ENCODE measurements around the gene EIF2A. TPM values are rescaled to one million over a fixed set of nuclear protein-coding genes. Genes with fewer than 3 reads are reported as not detected.
"Not testable (repeated sequence)": the region's sequence is repeated elsewhere in the genome, so short reads cannot be mapped to it uniquely, and the experiment has no call there.

EIF2A gene
- total RNA-seq, 4 donors from 2014 or later = 179 to 198 (median 189) TPM

DNA sequence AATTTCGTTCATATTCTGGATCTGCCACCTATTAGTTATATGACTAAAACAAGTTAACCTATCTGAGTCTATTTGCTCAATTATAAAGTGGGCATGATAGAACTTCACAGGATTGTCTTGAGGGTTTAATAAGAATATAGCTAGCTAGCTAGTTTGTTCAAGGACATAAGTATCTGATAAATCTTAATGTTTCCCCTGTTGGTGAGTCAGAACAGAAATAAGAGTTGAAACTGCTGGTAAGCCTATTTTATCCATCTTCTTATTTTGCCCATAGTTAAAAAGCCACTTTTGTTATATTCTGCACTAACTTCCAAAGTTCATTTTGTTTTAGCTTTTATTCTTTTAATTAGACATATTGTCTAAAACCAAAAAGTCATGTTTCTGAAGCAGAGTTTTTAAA lies 65.9 kb downstream of the EIF2A start:
- Histone ChIP-seq H3K4me3 (replicated peaks in 1 of 3) (no peak overlapping the region), H3K36me3 (peaks cover 0 to 7% of the 10 kb centered on the region in 2 donors), H3K27me3 (no peaks in the 10 kb centered on the region), H3K27ac (no peak overlapping the region), H3K4me1 (peaks cover 6 to 10% of the 10 kb centered on the region in 2 donors), H3K9me3 (no peaks in the 10 kb centered on the region)
- TF ChIP-seq POLR2A (IDR thresholded peaks at IDR 0.05) (no peak), CTCF (IDR thresholded peaks at IDR 0.05) (no peak)
- DNase-seq = no peak
- intact Hi-C loops (cut with DNase I) = no loop called here
- WGBS, 2 donors = 80 to 91% methylated on average over 1 of the region's 1 CpG

DNA sequence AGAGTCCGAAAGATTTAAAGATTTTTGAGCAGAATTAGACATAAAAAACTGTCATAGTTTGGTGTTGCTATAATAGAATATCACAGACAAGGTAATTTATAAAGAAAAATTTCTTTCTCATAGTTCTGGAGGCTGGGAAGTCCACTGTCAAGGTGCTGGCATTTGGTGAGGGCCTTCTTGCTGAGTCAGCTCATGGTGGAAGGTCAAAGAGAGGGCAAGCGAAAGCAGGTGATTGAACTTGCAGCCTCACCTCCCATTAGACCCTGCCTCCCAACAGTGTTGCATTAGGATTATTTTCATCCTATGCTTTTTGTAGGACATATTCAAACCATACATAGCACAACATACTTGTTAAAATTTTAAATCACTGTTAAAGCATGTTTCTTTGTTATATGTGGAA lies 66.4 kb downstream of the EIF2A start:
- H3K4me3 ChIP-seq (replicated peaks in 1 of 3) = no peak overlapping the region
- TF ChIP-seq CTCF (IDR thresholded peaks at IDR 0.05) (no peak), POLR2A (IDR thresholded peaks at IDR 0.05) (no peak)
- intact Hi-C loops (cut with DNase I) = no loop called here
- 97 to 99% methylated on average over 2 of the region's 2 CpGs for WGBS, 2 donors
- H3K27ac ChIP-seq = no peak overlapping the region
- no peak for DNase-seq
- H3K36me3 ChIP-seq = peaks cover 0 to 7% of the 10 kb centered on the region in 2 donors
- no peaks in the 10 kb centered on the region for H3K9me3 ChIP-seq
- no peaks in the 10 kb centered on the region for H3K27me3 ChIP-seq
- H3K4me1 ChIP-seq = peaks cover 5 to 6% of the 10 kb centered on the region in 2 donors

GRCh38 chr3:150613709-150614480 lies 67.3 kb downstream of the EIF2A start:
- peaks cover 0 to 7% of the 10 kb centered on the region in 2 donors for H3K36me3 ChIP-seq
- WGBS, 2 donors = 97 to 99% methylated on average over 2 of the region's 2 CpGs
- no peak for DNase-seq
- H3K4me3 ChIP-seq (replicated peaks in 1 of 3) = no peak overlapping the region
- peaks cover 0 to 6% of the 10 kb centered on the region in 2 donors for H3K4me1 ChIP-seq
- intact Hi-C loops (cut with DNase I) = no loop called here
- no peak for TF ChIP-seq CTCF (IDR thresholded peaks at IDR 0.05)
- TF ChIP-seq POLR2A (IDR thresholded peaks at IDR 0.05) = no peak
- H3K27ac ChIP-seq = no peak overlapping the region
- H3K9me3 ChIP-seq = no peaks in the 10 kb centered on the region
- no peaks in the 10 kb centered on the region for H3K27me3 ChIP-seq

- intact Hi-C loops (cut with DNase I) = no loop called here
- no peak for TF ChIP-seq POLR2A (IDR thresholded peaks at IDR 0.05)
- TF ChIP-seq CTCF (IDR thresholded peaks at IDR 0.05) = no peak
- no peaks in the 10 kb centered on the region for H3K27me3 ChIP-seq
- no peak overlapping the region for H3K27ac ChIP-seq
- H3K9me3 ChIP-seq = no peaks in the 10 kb centered on the region
- 92 to 93% methylated on average over 7 of the region's 7 CpGs for WGBS, 2 donors
- H3K4me1 ChIP-seq = no peaks in the 10 kb centered on the region
- DNase-seq = no peak
- H3K4me3 ChIP-seq (replicated peaks in 1 of 3) = no peak overlapping the region
- H3K36me3 ChIP-seq = no peaks in the 10 kb centered on the region
These were observed 73.6 kb downstream of the EIF2A start for GRCh38 chr3:150620002-150620689.

DNA sequence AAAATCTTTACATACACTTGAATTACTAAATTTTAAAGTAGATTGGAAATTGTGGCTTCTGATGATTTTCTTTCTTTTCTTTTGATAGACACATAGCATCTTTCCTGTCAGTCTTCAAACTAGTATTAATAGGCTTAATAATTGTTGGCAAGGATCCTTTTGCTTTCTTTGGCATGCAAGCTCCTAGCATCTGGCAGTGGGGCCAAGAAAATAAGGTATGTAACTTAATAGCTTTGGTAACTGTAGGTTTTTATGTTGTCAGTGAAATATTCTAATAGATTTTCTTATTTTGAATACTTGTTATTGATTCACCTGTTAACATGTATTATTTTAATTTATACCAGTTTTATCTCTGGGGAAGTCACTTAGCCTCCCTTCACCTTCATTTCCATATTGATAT lies 76.4 kb downstream of the EIF2A start:
- H3K9me3 ChIP-seq; H3K27me3 ChIP-seq; H3K4me3 ChIP-seq (replicated peaks in 1 of 3); intact Hi-C loops (cut with DNase I); DNase-seq; H3K4me1 ChIP-seq; H3K27ac ChIP-seq: not testable (repeated sequence)
- peaks cover 0 to 22% of the 10 kb centered on the region in 2 donors for H3K36me3 ChIP-seq

All from thyroid gland (tissue), 4 donors.